SK-N-SH treated with all-trans-retinoic acid at 6 μM for 48 hours (cell line): ENCODE results near the gene ECHDC3.

Experiments used
- SNAI2 ChIP-seq: fragments of 250-450 bp; sonication (Bioruptor Pico); IDR thresholded peaks from 2 replicates; pipeline ENCODE4 v1.5.0; 2020; ENCODE audit warnings: mild to moderate bottlenecking, moderate library complexity
- TOX ChIP-seq: fragments of 250-450 bp; sonication (Bioruptor Pico); IDR thresholded peaks from 2 replicates; pipeline ENCODE4 v1.8.0; 2021; ENCODE audit warnings: mild to moderate bottlenecking, moderate library complexity, borderline replicate concordance
- ZFP3 ChIP-seq: fragments of 250-450 bp; sonication (Bioruptor Pico); IDR thresholded peaks from 2 replicates; pipeline ENCODE4 v1.5.0; 2020; ENCODE audit warnings: mild to moderate bottlenecking, moderate library complexity
- ZNF565 ChIP-seq: fragments of 450-650 bp; formaldehyde crosslinking; conservative IDR thresholded peaks from 2 replicates; pipeline ENCODE4 v1.5.0; 2020; ENCODE audit warnings: low read depth, mild to moderate bottlenecking, moderate library complexity
- ZNF8 ChIP-seq: fragments of 450-650 bp; formaldehyde crosslinking; IDR thresholded peaks from 2 replicates; pipeline ENCODE4 v1.5.0; 2020; ENCODE audit warnings: mild to moderate bottlenecking, moderate library complexity
- TF ChIP-seq, protein P1 (sequence below): fragments of 250-450 bp; sonication (Bioruptor Pico); IDR thresholded peaks from 2 replicates; pipeline ENCODE4 v1.8.0; 2020; ENCODE audit warnings: mild to moderate bottlenecking, moderate library complexity, borderline replicate concordance

DNA sequence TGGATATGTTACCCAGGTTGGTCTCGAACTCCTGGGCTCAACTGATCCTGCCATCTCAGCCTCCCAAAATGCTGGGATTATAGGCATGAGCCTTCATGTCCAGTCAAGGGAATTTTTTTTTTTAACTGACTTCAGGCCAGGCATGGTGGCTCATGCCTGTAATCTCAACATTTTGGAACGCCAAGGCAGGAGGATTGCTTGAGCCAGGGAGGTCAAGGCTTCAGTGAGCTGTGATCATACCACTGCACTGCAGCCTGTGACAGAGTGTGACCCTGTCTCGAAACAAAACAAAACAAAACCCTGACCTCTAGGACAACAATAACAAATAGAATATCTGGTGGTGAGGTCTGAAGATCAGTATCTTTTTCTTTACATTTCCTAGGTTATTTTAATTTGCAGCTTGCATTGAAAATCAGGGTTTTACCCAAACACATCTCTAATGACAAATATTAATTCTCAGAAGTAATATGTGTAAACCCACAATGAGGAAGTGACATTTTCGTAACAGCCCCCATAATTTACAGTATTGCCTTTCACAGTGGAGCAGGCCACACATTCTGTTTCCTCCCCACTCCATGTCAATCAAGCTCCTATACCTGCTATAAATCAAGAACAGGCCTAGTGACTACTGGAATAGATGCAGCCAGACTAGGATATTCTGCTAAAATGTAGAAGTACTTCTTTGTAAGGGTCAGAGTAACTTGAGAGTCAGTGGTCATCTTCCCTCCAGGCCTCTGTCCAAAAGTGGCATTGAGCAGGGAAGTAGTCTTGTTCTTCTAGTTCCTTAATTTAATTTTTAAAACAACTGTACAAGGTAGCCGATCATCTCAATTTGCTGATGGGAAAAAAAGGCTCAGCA, 43.3 kb upstream of the ECHDC3 start:
- TF ChIP-seq ZNF8 (CRISPR knock-in tag) (no peak), SNAI2 (CRISPR knock-in tag) (no peak), ZFP3 (no peak), TOX (no peak), ZNF565 (no peak)
- TF ChIP-seq, protein P1, sequence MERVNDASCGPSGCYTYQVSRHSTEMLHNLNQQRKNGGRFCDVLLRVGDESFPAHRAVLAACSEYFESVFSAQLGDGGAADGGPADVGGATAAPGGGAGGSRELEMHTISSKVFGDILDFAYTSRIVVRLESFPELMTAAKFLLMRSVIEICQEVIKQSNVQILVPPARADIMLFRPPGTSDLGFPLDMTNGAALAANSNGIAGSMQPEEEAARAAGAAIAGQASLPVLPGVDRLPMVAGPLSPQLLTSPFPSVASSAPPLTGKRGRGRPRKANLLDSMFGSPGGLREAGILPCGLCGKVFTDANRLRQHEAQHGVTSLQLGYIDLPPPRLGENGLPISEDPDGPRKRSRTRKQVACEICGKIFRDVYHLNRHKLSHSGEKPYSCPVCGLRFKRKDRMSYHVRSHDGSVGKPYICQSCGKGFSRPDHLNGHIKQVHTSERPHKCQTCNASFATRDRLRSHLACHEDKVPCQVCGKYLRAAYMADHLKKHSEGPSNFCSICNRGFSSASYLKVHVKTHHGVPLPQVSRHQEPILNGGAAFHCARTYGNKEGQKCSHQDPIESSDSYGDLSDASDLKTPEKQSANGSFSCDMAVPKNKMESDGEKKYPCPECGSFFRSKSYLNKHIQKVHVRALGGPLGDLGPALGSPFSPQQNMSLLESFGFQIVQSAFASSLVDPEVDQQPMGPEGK (CRISPR knock-in tag) = no peak
